ENCODE data around the gene UGT3A2.

UGT3A2 gene

DNA sequence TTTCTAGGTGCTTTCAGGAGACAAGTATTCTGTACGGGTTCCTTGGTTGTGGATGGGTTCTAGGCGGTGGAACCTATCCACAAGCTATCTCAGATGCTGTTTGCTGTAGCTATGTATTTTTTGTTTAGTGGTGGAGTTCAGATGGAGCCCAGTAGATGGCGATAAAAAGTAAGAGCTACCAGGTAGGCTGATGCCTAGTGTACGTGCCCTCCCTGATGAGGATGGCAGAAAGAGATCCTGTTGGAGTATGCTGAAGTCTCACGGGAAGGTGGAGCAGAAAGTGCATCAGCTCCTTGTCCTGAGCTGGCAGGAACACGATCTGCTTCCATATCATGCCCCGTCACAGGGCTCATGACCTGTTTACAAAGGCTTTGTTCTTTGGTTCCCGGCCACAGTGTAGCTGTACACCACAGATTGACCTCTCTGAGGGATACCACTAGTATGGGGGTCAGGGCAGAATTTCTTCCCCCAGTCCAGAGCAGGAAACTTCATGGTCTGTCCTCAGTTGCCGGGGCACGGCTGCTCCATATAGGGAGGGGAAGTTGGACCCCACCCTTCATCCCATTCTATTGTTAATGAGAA, 12.6 kb upstream of the UGT3A2 start:
- no peak overlapping the region for H3K14ac ChIP-seq (ENCODE audit: low read length)
- no peak overlapping the region for H2BK120ac ChIP-seq (ENCODE audit: low read depth, low read length)
- peak; percentile 33 for DNase-seq (ENCODE audit: low spot score)
- no peak overlapping the region for H2BK12ac ChIP-seq (ENCODE audit: low read length)
- H3K36me3 ChIP-seq (replicated peaks in 1 of 2; ENCODE audit: control insufficient read depth in 2 of 2, insufficient read depth in 2 of 2, low read length in 2 of 2) = no peaks in the 10 kb centered on the region
- H2AK5ac ChIP-seq (ENCODE audit: low read depth, low read length) = no peak overlapping the region
- no peaks in the 10 kb centered on the region for H3K79me1 ChIP-seq (ENCODE audit: low read depth, low read length)
- peaks cover 0 to 8% (median 0%) of the 10 kb centered on the region in 3 experiments for H3K27me3 ChIP-seq (ENCODE audit: control insufficient read depth in 3 of 3, insufficient read depth in 3 of 3, low read depth in 1 of 3, low read length in 3 of 3)
- peak overlapping the region; percentile 2 for H3K18ac ChIP-seq (ENCODE audit: low read length)
- no peak overlapping the region for H4K91ac ChIP-seq (ENCODE audit: low read depth, low read length, poor library complexity)
- H3K9ac ChIP-seq (ENCODE audit: low read depth, low read length, poor library complexity) = no peak overlapping the region
- H2BK5ac ChIP-seq (ENCODE audit: low read length) = no peak overlapping the region
- no CpG with 5 or more reads among the region's 10 CpGs for whole genome bisulfite sequencing, 2 donors (ENCODE audit: extremely low coverage in 2 of 2, insufficient read length in 2 of 2, insufficient replicate concordance in 1 of 2)
- no peak overlapping the region for H3K27ac ChIP-seq (replicated peaks; ENCODE audit: low read length)
- peaks cover 0 to 4% of the 10 kb centered on the region in 2 donors for H3K4me1 ChIP-seq (ENCODE audit: control insufficient read depth in 2 of 2, insufficient read depth in 1 of 2, low read depth in 1 of 2, low read length in 2 of 2)
- peak overlapping the region; percentile 63 for H2AFZ ChIP-seq (ENCODE audit: low read length)
- no peak overlapping the region for H3K23ac ChIP-seq (ENCODE audit: low read depth, low read length, poor library complexity)
- no peak overlapping the region for H3K4me2 ChIP-seq (ENCODE audit: insufficient read depth, low read length, poor library complexity, severe bottlenecking)
- no peak overlapping the region for H3K4me3 ChIP-seq (ENCODE audit: low read length in 2 of 2)
- no peak overlapping the region for H2BK15ac ChIP-seq (ENCODE audit: low read length)
- no peaks in the 10 kb centered on the region for H3K9me3 ChIP-seq (replicated peaks in 1 of 2; ENCODE audit: control insufficient read depth in 2 of 2, insufficient read depth in 1 of 2, low read depth in 1 of 2, low read length in 2 of 2)
- no peak overlapping the region for H3K4ac ChIP-seq (ENCODE audit: low read length)
- no peak overlapping the region for H4K8ac ChIP-seq (ENCODE audit: low read depth, low read length)

DNA sequence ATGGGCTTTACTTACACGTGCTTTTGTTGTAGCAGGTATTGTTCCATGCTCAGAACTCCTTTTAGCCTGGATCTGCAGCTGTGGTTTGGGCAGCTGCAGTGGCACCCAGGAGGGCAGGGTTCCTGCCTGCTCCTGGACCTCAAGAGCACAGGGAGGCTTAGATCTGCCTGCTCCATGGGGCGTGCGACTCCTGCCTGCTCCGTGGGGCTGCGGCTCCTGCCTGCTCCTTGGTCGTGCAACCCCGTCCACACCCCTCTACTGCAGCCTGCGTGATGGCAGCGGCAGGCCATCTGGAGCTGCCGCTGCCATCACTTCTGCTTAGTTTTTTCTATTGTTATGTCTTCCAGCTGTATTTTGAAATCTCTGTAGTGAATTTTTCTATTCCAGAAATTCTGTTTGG, 11.7 kb upstream of the UGT3A2 start:
- peak overlapping the region; percentile 48 for H3K18ac ChIP-seq (ENCODE audit: low read length)
- H3K4ac ChIP-seq (ENCODE audit: low read length) = no peak overlapping the region
- no peak overlapping the region for H4K8ac ChIP-seq (ENCODE audit: low read depth, low read length)
- H3K9me3 ChIP-seq (replicated peaks in 1 of 2; ENCODE audit: control insufficient read depth in 2 of 2, insufficient read depth in 1 of 2, low read depth in 1 of 2, low read length in 2 of 2) = no peaks in the 10 kb centered on the region
- WGBS, 2 donors (ENCODE audit: extremely low coverage in 2 of 2, insufficient read length in 2 of 2, insufficient replicate concordance in 1 of 2) = no CpG with 5 or more reads among the region's 10 CpGs
- H3K79me1 ChIP-seq (ENCODE audit: low read depth, low read length) = no peaks in the 10 kb centered on the region
- DNase-seq (ENCODE audit: low spot score) = no peak
- H2BK120ac ChIP-seq (ENCODE audit: low read depth, low read length) = no peak overlapping the region
- H3K27ac ChIP-seq (replicated peaks; ENCODE audit: low read length) = no peak overlapping the region
- peak overlapping the region; percentile 86 for H3K23ac ChIP-seq (ENCODE audit: low read depth, low read length, poor library complexity)
- no peak overlapping the region for H3K14ac ChIP-seq (ENCODE audit: low read length)
- peak overlapping the region; percentile 86 for H2BK12ac ChIP-seq (ENCODE audit: low read length)
- H2BK15ac ChIP-seq (ENCODE audit: low read length) = peak overlapping the region; percentile 67
- no peak overlapping the region for H3K4me3 ChIP-seq (ENCODE audit: low read length in 2 of 2)
- no peak overlapping the region for H2AFZ ChIP-seq (ENCODE audit: low read length)
- H4K91ac ChIP-seq (ENCODE audit: low read depth, low read length, poor library complexity) = no peak overlapping the region
- peaks cover 0 to 8% (median 0%) of the 10 kb centered on the region in 3 experiments for H3K27me3 ChIP-seq (ENCODE audit: control insufficient read depth in 3 of 3, insufficient read depth in 3 of 3, low read depth in 1 of 3, low read length in 3 of 3)
- no peaks in the 10 kb centered on the region for H3K36me3 ChIP-seq (replicated peaks in 1 of 2; ENCODE audit: control insufficient read depth in 2 of 2, insufficient read depth in 2 of 2, low read length in 2 of 2)
- no peak overlapping the region for H2AK5ac ChIP-seq (ENCODE audit: low read depth, low read length)
- H3K4me2 ChIP-seq (ENCODE audit: insufficient read depth, low read length, poor library complexity, severe bottlenecking) = no peak overlapping the region
- H2BK5ac ChIP-seq (ENCODE audit: low read length) = no peak overlapping the region
- H3K4me1 ChIP-seq (ENCODE audit: control insufficient read depth in 2 of 2, insufficient read depth in 1 of 2, low read depth in 1 of 2, low read length in 2 of 2) = peaks cover 0 to 4% of the 10 kb centered on the region in 2 donors
- H3K9ac ChIP-seq (ENCODE audit: low read depth, low read length, poor library complexity) = no peak overlapping the region

DNA sequence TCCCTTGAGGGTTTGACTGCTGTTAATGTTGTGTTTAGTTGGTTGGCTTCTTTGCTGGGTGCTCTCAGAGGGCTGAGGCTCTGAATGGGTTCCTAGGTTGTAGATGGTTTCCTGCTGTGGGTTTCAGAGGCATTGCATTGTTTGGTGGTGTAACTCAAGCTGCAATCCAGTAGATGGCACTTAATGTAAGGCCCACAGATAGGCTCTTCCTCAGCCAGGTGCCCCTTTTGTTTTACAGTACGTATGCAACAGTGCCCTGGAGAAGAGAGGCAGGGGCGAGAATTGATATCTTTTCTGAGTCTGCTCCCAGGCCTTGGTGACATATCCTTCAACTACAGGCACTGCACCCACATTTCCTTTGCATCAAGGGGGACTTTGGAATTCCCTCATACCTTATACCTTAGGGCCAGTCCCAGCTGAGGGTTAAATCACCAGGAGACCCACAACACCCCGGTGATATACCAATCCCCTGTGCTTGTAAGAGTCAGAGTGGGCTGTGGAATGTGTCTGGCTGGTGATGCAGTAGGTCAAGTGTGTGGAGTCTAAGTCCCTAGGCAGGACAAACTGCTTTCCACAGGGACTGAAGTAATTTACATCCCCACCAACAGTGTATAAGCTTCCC, 7.0 kb upstream of the UGT3A2 start:
- no CpG with 5 or more reads among the region's 3 CpGs for WGBS, 2 donors (ENCODE audit: extremely low coverage in 2 of 2, insufficient read length in 2 of 2, insufficient replicate concordance in 1 of 2)
- Histone ChIP-seq H2AK5ac (ENCODE audit: low read depth, low read length) (no peak overlapping the region), H3K4me3 (ENCODE audit: low read length in 2 of 2) (no peak overlapping the region), H3K9me3 (replicated peaks in 1 of 2; ENCODE audit: control insufficient read depth in 2 of 2, insufficient read depth in 1 of 2, low read depth in 1 of 2, low read length in 2 of 2) (no peaks in the 10 kb centered on the region), H4K91ac (ENCODE audit: low read depth, low read length, poor library complexity) (no peak overlapping the region), H2BK15ac (ENCODE audit: low read length) (no peak overlapping the region), H3K4ac (ENCODE audit: low read length) (no peak overlapping the region), H3K36me3 (replicated peaks in 1 of 2; ENCODE audit: control insufficient read depth in 2 of 2, insufficient read depth in 2 of 2, low read length in 2 of 2) (no peaks in the 10 kb centered on the region), H2BK120ac (ENCODE audit: low read depth, low read length) (no peak overlapping the region), H2BK5ac (ENCODE audit: low read length) (no peak overlapping the region), H3K14ac (ENCODE audit: low read length) (no peak overlapping the region), H3K4me2 (ENCODE audit: insufficient read depth, low read length, poor library complexity, severe bottlenecking) (no peak overlapping the region), H3K27me3 (ENCODE audit: control insufficient read depth in 3 of 3, insufficient read depth in 3 of 3, low read depth in 1 of 3, low read length in 3 of 3) (peaks cover 0 to 8% (median 0%) of the 10 kb centered on the region in 3 experiments), H3K4me1 (ENCODE audit: control insufficient read depth in 2 of 2, insufficient read depth in 1 of 2, low read depth in 1 of 2, low read length in 2 of 2) (peaks cover 0 to 2% of the 10 kb centered on the region in 2 donors), H3K79me1 (ENCODE audit: low read depth, low read length) (no peaks in the 10 kb centered on the region), H3K18ac (ENCODE audit: low read length) (no peak overlapping the region), H3K23ac (ENCODE audit: low read depth, low read length, poor library complexity) (no peak overlapping the region), H4K8ac (ENCODE audit: low read depth, low read length) (no peak overlapping the region), H3K9ac (ENCODE audit: low read depth, low read length, poor library complexity) (no peak overlapping the region), H3K27ac (replicated peaks; ENCODE audit: low read length) (no peak overlapping the region), H2AFZ (ENCODE audit: low read length) (no peak overlapping the region), H2BK12ac (ENCODE audit: low read length) (no peak overlapping the region)
- DNase-seq (ENCODE audit: low spot score) = no peak

DNA sequence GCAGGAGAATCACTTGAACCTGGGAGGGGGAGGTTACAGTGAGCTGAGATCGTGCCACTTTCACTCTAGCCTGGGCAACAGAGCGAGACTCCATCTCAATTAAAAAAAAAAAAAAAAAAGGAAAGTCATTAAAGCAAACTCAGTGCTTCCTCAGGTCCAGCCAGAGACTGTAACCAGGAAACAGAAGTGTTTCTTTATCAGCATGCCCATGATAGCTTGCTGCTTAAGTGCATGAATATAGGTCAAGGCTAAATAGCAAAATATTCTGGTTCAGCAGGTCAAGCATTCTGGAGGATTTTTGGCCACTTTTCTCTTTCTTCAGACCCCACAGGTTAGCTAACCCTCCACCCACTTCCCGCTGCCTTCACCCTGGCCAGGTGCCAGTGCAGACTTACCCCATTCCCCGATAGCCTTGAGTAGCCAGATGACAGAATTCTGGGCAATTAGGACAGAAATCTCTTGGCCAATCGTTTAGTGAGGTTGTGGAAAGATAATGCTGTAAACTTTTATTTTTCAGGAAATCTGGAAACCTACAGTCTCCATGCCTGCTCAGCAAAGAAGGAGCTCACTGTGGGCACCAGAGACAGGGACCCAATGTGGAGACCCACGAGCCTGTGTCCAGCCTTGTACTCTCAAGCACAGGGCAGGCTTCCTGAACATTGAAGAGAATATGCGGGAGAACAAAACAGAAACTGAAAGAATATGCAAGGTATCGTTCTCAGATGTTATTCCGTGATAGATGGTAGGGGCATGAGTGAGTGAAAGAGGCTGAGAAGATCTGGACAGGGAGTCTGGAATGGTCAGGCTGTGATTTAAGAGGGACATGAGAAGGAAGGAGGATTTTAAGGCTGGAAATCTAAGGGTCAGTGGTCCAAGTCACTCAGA, 4.2 kb upstream of the UGT3A2 start:
- Histone ChIP-seq H3K27me3 (ENCODE audit: control insufficient read depth in 3 of 3, insufficient read depth in 3 of 3, low read depth in 1 of 3, low read length in 3 of 3) (peaks cover 0 to 29% (median 0%) of the 10 kb centered on the region in 3 experiments), H2BK5ac (ENCODE audit: low read length) (no peak overlapping the region), H2BK120ac (ENCODE audit: low read depth, low read length) (no peak overlapping the region), H3K4ac (ENCODE audit: low read length) (no peak overlapping the region), H4K91ac (ENCODE audit: low read depth, low read length, poor library complexity) (no peak overlapping the region), H3K4me1 (ENCODE audit: control insufficient read depth in 2 of 2, insufficient read depth in 1 of 2, low read depth in 1 of 2, low read length in 2 of 2) (peaks cover 0 to 3% of the 10 kb centered on the region in 2 donors), H3K36me3 (replicated peaks in 1 of 2; ENCODE audit: control insufficient read depth in 2 of 2, insufficient read depth in 2 of 2, low read length in 2 of 2) (no peaks in the 10 kb centered on the region), H3K79me1 (ENCODE audit: low read depth, low read length) (no peaks in the 10 kb centered on the region), H2BK12ac (ENCODE audit: low read length) (no peak overlapping the region), H3K4me3 (ENCODE audit: low read length in 2 of 2) (no peak overlapping the region), H3K9me3 (replicated peaks in 1 of 2; ENCODE audit: control insufficient read depth in 2 of 2, insufficient read depth in 1 of 2, low read depth in 1 of 2, low read length in 2 of 2) (no peaks in the 10 kb centered on the region), H3K23ac (ENCODE audit: low read depth, low read length, poor library complexity) (no peak overlapping the region), H3K14ac (ENCODE audit: low read length) (no peak overlapping the region), H3K4me2 (ENCODE audit: insufficient read depth, low read length, poor library complexity, severe bottlenecking) (no peak overlapping the region), H4K8ac (ENCODE audit: low read depth, low read length) (no peak overlapping the region), H2BK15ac (ENCODE audit: low read length) (no peak overlapping the region), H3K18ac (ENCODE audit: low read length) (no peak overlapping the region), H2AFZ (ENCODE audit: low read length) (no peak overlapping the region), H2AK5ac (ENCODE audit: low read depth, low read length) (no peak overlapping the region), H3K9ac (ENCODE audit: low read depth, low read length, poor library complexity) (no peak overlapping the region), H3K27ac (replicated peaks; ENCODE audit: low read length) (no peak overlapping the region)
- DNase-seq (ENCODE audit: low spot score) = no peak
- no CpG with 5 or more reads among the region's 9 CpGs for WGBS, 2 donors (ENCODE audit: extremely low coverage in 2 of 2, insufficient read length in 2 of 2, insufficient replicate concordance in 1 of 2)

Measured in neuronal stem cell (in vitro differentiated cells).